IPS-18c (cell line): ENCODE results near the gene COX5B.
"Not testable (repeated sequence)": the region's sequence is repeated elsewhere in the genome, so short reads cannot be mapped to it uniquely, and the experiment has no call there.

ENCODE experiments used
- H3K4me3 ChIP-seq: 2 replicates; pipeline ENCODE4 v1.7.0; 2013; ENCODE audit warnings: low read depth, mild to moderate bottlenecking, low read length, moderate library complexity; ENCODE audit not compliant: insufficient read depth
- H3K9me3 ChIP-seq: one replicate; pipeline ENCODE4 v1.6.1; 2013; ENCODE audit warnings: mild to moderate bottlenecking, low read length, moderate library complexity; ENCODE audit not compliant: control insufficient read depth, insufficient read depth

The COX5B gene

DNA sequence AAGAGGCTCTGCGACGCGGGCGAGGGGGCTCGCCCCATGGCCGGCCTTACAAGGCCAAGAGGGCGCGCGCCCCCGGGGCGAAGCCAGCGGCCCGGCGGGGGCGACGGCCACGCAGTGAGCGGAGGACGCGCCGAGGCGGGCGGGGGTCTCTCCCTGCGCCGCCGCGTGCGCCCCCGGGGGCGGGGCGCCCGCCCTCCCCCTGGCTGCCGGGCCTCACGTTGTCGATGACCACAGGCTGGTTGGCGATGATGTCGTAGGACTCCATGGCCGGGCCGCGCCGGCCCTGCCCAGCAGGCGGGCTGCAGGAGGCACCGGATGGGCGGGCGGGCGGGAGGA, 17.7 kb downstream of the COX5B start:
- Histone ChIP-seq H3K4me3 (peak overlapping the region; percentile 78), H3K9me3 (no peaks in the 10 kb centered on the region)

DNA sequence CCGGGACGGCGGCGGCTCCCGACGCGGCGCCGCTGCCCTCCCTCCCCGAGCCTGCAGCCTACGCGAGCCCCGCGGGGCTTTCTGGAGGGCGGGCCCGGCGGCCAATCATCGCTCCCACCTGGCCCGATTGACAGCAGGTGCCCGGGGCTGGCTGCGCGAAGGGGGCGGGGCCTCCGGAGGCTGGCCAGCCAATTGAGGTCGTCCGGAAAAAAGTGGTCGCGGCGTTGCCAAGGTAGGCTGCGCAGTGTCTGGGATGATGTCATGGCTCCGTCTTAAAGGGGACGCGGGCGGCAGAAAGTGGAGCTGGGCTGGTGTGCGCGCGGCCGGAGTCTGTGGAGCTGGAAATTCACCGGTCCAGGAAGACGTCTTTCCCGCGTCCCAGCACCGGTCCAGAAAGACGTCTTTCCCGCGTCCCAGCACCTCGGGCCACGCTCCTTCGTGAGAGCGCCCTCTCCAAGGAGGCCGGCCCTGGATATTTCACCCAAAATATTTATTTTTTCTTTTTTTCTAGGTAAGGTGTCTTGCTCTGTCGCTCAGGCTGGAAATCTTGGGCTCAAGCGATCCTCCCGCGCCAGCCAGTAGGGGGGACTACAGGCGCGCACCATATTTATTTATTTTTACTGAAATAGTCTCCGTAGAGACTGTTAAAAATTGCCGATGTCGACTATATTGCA, 18.2 kb downstream of the COX5B start, which contains the start of gene ACTR1B:
Gene ACTR1B, minus strand, starts transcription at position 83 of the 674 bp plus-strand sequence. CDS start 154 bp downstream, outside the sequence.
- H3K4me3 ChIP-seq, result peak within 1 kb of the TSS; percentile 82
- no peaks in the 10 kb centered on the region for H3K9me3 ChIP-seq

DNA sequence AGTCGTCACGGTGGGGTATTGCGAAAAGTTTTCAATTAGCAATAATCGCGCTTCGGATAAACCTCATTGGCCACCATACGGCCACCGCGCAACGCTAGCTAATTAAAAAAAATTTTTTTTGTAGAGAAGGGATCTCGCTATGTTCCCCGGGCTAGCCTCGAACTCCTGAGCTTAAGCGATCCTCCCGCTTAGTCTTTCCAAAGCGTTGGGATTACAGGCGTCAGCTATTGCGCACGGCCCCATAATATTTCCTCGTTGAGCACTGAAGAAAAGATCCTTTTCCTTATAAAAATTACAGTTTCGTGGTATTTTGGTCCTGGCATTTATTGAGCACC, 18.7 kb downstream of the COX5B start:
- Histone ChIP-seq H3K4me3 (peak overlapping the region; percentile 82), H3K9me3 (no peaks in the 10 kb centered on the region)

DNA sequence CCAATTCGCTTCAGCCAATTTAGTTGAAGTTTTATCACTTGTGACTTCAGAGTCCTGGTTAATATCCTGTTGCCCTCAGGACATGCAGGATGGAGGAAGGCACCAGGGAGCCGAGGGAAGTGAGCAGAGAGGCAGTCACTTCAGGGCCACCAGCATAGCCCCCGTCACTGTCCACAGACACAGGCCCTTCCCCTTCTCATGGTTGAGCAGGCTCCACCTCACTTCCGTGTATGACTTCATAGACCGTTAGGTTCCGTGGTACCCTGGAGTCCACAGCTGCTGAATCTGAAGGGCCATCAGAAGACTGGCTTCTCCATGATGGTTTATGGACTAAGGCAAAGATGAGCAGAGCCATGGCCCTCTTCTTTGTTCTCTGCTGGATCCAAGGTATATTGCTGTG, 23.6 kb downstream of the COX5B start, which contains the start of gene C2orf92:
Gene C2orf92, plus strand, starts transcription at position 266 of the 400 bp plus-strand sequence. Its CDS starts 76 bp downstream, at position 342.
- Histone ChIP-seq H3K4me3 (no peak within 1 kb of the TSS), H3K9me3 (no peaks in the 10 kb centered on the region)

DNA sequence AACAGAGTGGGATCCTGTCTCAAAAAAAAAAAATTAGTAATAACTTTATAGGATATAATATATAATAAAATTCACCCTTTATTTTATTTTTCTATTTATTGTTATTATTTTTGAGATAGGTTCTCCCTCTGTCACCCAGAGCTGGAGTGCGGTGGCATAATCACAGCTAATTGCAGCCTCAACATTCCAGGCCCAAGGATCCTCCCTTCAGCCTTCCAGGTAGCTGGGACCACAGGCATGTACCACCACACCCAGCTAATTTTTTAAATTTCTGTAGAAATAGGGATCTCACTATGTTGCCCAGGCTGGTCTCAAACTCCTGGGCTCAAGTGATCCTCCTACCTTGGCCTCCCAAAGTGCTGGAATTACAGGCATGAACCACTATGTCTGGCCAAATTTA, 24.6 kb downstream of the COX5B start:
- H3K9me3 ChIP-seq, result no peaks in the 10 kb centered on the region

DNA sequence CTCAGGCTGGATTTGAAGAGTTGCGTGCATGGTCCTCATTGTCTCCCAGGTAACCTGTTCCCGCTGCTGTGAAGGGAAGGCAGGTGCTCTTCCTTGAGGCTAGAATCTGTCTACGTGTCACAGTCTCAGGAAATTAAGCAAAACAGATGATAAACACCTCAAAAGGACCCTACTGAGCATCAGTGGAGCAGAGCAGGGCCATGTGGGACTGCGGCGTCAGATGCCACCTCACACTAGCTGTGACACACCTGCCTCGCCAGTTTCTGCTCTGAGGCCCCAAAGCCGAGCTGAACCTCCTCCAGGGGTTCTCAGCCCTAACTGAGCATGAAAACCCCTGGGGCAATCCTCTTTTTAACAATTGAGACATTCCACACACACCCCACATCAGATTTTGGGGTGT, 25.7 kb downstream of the COX5B start:
- H3K9me3 ChIP-seq, result no peaks in the 10 kb centered on the region
- H3K4me3 ChIP-seq, result no peak overlapping the region

More for the DNA sequence above, 24.6 kb downstream of the COX5B start:
- H3K4me3 ChIP-seq, result no peak overlapping the region

DNA sequence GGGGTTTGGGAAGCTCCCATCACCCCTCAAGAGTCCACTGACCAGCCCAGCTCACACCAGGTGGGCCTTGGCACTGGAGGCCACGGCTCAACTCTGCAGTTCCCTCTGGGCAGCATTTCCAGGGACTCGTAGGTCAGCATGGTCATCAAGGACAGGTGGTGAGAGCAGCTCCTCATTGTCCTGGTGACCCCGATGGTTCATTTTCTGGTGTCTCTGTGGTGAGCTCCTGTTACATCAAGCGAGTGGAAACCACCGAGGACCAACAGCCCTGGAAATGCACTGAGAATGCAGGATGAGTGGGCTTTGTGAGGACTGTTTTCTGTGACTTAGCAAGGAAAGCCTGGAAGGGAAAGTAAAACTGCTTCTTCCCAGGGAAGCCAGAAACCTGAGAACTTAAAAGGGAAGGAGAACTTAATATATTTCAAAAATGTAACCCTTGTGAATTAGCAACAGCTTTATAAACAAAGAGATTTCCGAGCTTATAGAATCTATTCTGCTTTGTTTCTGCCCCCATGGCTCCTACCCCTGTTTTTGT, 26.8 kb downstream of the COX5B start:
- not testable (repeated sequence) for H3K9me3 ChIP-seq, H3K4me3 ChIP-seq

DNA sequence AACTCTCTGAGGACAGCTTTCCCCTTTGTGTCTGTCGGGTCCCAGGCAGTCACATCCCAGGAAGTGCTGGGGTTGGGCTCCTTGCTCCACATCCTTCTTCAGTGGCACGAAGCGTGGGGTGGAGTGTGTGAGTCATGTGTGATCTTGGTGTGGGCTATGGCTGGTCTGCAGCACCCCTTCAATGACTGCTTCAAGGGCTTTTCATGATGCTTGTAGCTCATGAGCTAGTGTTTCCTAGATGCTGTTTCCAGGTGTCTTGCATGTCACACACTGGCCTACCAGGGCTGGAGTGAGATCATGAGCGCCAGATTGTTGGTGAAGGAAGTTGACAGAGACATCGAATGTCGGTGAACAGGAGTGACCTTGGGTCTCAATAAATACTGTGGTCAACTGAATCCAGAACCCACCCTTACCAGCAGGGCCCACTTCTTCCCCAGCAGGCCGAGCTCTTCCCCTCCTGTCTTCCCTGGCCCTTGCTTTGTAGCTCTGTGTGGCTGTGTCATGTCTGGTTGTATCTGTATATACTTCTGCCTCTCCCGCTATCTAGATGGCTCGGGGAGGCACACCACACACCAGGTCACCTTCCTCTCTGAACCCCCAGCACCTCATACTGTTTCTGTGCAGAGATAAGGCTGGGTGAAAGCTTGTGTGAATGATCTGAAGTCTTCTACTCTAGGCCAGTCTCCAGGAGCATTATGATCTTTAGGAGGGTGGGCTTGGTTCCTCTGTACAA, 27.5 kb downstream of the COX5B start:
- no peak overlapping the region for H3K4me3 ChIP-seq
- H3K9me3 ChIP-seq, result no peaks in the 10 kb centered on the region

DNA sequence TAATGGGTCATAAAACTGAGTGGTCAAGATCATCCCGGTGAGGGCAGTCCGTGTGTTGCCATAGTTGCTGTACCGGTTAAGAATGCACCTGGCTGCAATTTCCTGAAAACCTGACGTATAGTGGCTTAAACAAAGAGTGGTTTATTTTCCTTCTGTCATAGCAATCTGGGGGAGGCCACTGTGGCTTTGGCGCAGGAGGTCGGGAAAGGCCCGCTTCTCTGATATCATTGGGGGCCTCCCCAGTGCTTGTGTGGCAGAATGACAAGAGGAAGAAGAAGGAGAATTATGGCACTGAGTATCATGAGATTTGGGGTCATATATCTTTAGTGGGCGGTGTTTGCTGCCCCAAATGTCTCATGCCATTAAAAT, 28.0 kb downstream of the COX5B start:
- Histone ChIP-seq H3K4me3 (no peak overlapping the region), H3K9me3 (no peaks in the 10 kb centered on the region)

DNA sequence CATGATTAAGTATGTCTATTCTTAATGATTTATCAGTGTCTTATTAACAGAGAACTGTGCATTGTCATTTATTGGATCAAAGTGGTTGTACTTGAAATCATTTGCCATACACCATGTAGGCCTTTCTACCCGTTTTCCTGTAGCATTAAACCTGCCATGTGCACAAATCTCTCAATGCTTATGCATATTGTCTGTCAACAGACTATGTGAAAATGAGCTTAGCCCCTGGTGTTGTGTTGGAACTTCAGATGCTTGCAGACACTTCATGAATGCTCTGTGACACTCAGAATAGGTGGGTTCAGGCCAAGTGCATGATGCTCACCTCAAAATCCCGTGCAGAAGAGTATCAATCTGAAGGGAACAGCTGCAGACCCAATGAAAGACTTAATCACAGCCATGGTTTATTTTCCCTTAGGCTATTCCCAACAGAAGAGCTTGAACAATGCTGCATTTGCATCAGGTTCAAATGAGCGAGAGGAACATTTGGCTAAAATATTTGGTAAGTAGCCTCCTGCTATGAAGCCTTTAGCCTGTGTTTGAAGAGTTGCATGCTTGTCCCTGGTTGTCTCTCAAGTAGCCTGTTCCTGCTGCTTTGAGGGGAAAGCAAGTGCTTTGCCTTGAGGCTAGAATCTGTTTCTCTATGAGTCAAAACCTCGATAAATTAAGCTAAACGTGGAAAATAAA, 29.7 kb downstream of the COX5B start:
- no peaks in the 10 kb centered on the region for H3K9me3 ChIP-seq

DNA sequence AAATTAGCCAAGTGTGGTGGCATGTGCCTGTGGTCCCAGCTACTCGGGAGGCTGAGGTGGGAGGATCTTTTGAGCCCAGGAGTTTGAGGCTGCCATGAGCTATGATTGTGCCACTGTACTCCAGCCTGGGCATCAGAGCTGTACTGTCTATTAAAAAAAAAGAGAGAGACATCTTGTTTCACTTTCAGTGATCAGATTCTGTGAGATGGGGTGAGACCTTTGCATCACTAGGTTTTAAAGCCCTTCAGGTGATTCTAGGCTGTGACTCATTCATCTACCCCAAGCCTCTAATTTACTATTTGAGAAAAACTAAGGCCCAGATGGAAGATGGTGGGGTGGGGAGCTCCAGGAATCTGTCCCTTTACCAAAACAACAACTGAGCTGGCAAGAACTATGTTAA, 30.8 kb downstream of the COX5B start:
- Histone ChIP-seq H3K9me3 (no peaks in the 10 kb centered on the region), H3K4me3 (no peak overlapping the region)

More for the DNA sequence above, 29.7 kb downstream of the COX5B start:
- no peak overlapping the region for H3K4me3 ChIP-seq

DNA sequence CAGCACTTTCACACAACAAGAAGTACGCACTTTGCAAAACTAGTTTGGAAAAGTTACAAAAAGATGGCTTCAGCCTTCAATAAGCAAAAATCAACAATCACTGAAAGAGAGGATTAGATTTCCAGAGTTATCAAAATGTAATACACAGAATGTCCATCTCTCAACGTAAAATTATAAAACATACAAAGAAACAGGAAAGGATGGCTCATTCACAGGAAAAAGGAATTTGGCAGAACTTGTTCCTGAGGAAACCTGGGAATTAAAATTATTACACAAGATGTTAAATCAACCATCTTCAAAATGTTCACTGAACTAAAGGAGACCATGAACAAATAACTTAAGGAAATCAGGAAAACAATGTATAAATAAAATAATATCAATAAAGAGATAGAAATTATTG, 31.6 kb downstream of the COX5B start:
- H3K9me3 ChIP-seq, result no peaks in the 10 kb centered on the region
- no peak overlapping the region for H3K4me3 ChIP-seq

DNA sequence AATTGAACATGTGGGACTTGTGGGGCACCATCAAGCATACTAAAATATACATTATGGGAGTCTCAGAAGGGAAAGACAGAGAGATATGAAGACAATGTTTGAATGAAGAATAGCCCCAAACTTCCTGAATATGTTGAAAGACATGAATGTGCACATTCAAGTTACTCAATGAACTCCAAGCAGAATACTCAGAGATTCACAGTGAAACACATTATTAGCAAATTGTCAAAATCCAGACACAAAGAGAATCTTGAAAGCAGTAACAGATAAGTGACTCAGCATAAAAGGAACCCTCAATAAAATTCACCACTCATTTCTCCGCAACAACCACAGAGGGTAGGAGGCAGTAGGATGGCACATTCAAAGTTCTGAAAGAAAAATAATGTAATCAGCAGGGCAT, 32.4 kb downstream of the COX5B start:
- Histone ChIP-seq H3K9me3 (no peaks in the 10 kb centered on the region), H3K4me3 (no peak overlapping the region)

DNA sequence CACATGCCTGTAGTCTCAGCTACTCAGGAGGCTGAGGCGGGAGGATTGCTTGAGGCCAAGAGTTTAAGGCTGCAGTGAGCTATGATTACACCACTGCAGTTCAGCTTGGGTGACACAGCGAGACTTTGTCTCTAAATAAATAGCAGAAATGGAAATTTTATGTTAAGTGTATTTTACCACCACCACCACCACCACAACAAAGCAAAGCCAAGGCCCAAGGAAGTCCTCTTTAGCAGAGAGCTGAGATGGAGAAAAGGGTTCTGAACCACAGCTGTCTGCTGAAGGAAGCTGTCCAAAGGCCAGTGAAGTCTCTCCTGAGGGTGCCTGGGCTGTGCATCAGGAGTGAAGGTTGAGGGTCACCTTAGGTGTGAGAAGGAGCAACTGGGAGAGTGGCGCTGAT, 41.4 kb downstream of the COX5B start:
- H3K4me3 ChIP-seq, H3K9me3 ChIP-seq: not testable (repeated sequence)

DNA sequence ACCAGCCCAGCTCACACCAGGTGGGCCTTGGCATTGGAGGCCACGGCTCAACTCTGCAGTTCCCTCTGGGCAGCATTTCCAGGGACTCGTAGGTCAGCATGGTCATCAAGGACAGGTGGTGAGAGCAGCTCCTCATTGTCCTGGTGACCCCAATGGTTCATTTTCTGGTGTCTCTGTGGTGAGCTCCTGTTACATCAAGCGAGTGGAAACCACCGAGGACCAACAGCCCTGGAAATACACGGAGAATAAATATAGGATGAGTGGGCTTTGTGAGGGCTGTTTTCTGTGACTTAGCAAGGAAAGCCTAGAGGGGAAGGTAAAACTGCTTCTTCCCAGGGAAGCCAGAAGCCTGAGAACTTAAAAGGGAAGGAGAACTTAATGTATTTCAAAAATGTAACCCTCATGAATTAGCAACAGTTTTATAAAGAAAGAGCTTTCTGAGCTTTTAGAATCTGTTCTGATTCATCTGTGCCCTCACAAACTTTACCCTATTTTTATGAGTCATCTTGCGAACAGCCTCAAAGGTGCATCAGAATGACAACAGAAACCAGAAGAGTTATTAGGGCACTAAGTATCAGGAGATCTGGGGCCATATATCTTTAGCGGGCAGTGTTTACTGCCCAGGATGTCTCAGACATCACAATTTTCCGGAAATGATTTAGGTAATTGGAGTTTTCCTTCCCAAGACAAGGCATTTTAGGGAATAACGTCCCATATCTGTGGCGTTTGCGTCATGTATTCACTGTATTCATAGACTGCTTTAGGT, 42.4 kb downstream of the COX5B start:
- H3K9me3 ChIP-seq, result no peaks in the 10 kb centered on the region

DNA sequence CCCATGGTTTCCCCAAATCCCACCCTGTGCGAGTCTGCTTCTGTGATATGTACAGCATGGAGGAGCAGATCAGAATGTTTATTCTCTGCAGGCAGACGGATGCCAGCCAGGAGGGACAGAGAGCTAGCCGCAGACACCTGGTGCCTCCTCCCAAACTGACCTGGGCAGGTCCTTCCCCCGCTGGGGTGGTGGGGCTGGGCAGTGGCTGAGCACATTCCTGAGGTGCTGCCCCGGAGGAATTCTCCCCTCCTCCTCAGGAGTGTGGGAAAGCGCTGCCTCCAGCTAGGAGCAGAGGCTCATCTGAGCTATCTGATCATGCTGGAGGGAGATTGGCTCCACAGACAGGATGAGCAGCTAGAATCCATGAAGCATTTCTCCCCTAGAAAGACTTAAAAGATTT, 45.3 kb downstream of the COX5B start:
- Histone ChIP-seq H3K9me3 (no peaks in the 10 kb centered on the region), H3K4me3 (no peak overlapping the region)

More for the DNA sequence above, 42.4 kb downstream of the COX5B start:
- no peak overlapping the region for H3K4me3 ChIP-seq

DNA sequence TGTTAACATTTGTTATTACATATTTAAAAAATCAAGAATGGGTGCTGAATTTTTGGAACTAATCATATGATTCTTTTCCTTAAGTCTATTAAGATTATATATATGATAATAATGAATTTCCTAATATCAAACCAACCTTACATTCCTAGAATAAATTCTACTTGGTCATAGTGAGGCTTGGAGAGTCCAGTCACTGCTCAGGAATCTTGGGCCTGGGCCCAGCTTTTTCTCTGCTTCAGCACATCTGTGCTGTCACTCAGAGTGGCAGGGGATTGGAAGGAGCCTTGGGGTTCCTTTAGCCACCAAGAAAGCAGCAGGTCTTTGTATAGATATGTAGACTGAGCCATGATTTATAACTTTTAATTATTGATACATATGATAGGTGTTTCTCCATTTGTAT, 47.6 kb downstream of the COX5B start:
- Histone ChIP-seq H3K9me3 (no peaks in the 10 kb centered on the region), H3K4me3 (no peak overlapping the region)
